Heart right ventricle (tissue), 16 donors: Measurements from ENCODE around the gene TMC3. TPM values are rescaled to one million over a fixed set of nuclear protein-coding genes. Genes with fewer than 3 reads are reported as not detected.

Experiments used
- ATAC-seq, 8 donors: fragments of 200-7000 bp; cut with Tn5 transposase; one replicate each; pipeline ENCODE4 v1.9.1; 2020; ENCODE audit warnings: mild to moderate bottlenecking in 8 of 8, moderate library complexity in 8 of 8, moderate number of reproducible peaks in 1 of 8
- DNase-seq, 2 donors: peaks; one replicate each; pipeline ENCODE4 v3.0.0-alpha.2; 2020
- H3K27ac ChIP-seq, 10 donors: fragments of 200-600 bp; sonication (generic) in 2 of 10; one replicate each; pipeline versions ENCODE4 v1.5.0 to v1.8.0; 2020 to 2022; ENCODE audit warnings: mild to moderate bottlenecking in 3 of 10
- H3K27me3 ChIP-seq, 7 donors: fragments of 200-600 bp; one replicate each; pipeline ENCODE4 v1.8.0; 2021 to 2022; ENCODE audit warnings: mild to moderate bottlenecking in 2 of 7
- H3K36me3 ChIP-seq, 9 donors: fragments of 200-600 bp; sonication (generic) in 1 of 9; one replicate each; pipeline versions ENCODE4 v1.5.0 to v1.8.0; 2020 to 2022; ENCODE audit warnings: mild to moderate bottlenecking in 2 of 9
- H3K4me1 ChIP-seq, 9 donors: fragments of 200-600 bp; sonication (generic) in 1 of 9; one replicate each; pipeline versions ENCODE4 v1.5.0 to v1.8.0; 2020 to 2022; ENCODE audit warnings: mild to moderate bottlenecking in 4 of 9
- H3K4me3 ChIP-seq, 10 donors: fragments of 200-600 bp; sonication (generic) in 2 of 10; one replicate each; pipeline versions ENCODE4 v1.5.0 to v1.8.0; 2020 to 2022; ENCODE audit warnings: mild to moderate bottlenecking in 7 of 10, moderate library complexity in 2 of 10
- H3K9me3 ChIP-seq, 11 donors: fragments of 200-600 bp in 10 of 11; sonication (generic) in 2 of 11; one replicate each; pipeline versions ENCODE4 v1.5.0 to v1.8.0; 2013 to 2022; ENCODE audit warnings: mild to moderate bottlenecking in 2 of 11, control low read depth in 1 of 11, moderate library complexity in 1 of 11
- CTCF ChIP-seq, 9 donors: fragments of 200-600 bp; sonication (generic) in 2 of 9; IDR thresholded peaks; one replicate each; pipeline versions ENCODE4 v1.5.0 to v1.8.0; 2021 to 2022; ENCODE audit warnings: antibody characterized with exemption in 9 of 9, mild to moderate bottlenecking in 5 of 9, moderate library complexity in 1 of 9
- WGBS, 2 donors: extraction: QIAGEN DNeasy Blood & Tissue Kit; methylation state at CpG; one replicate each; pipeline ENCODE4 v1.1.7; 2013; ENCODE audit warnings: inconsistent platforms in 1 of 2; 5-methylcytosine and 5-hydroxymethylcytosine counted together
- intact Hi-C, 10 donors: fragments of 100-400 bp; cut with DNase I; formaldehyde crosslinking; loops; one replicate each; pipeline versions ENCODE4 v1.11.1 to v1.14.2; 2022
- polyA plus RNA-seq, 2 donors: library from polyadenylated mRNA; stranded (reverse); fragments of 200-250 nt; gene quantifications; one replicate each; pipeline ENCODE4 v1.2.3, GENCODE V29; 2013
- total RNA-seq, 10 donors: library from RNA; stranded (reverse); fragmentation: NEBNext Ultra II Directional in 3 of 10; extraction: Animal tissue kit (Norgen Biotek cat#: 25700) in 3 of 10; gene quantifications; one replicate each; pipeline versions ENCODE4 v1.2.1 to v1.2.4, GENCODE V29; 2021 to 2023
- donor health status: Arrhythmogenic right ventricular cardiomyopathy.
- donor health status: ischemic (EF 13 %, LVEDD 7.1; RV severe dilation, severe dysfunction).
- donor health status: healthy with polysubstance abuse.
- donor health status: DM: no; HTN: yes; CAD: no.
- donor health status: DM: no; HTN: no; CAD: no.
- donor health status: ischemic (EF 25% LVEDD 6.9; RV normal size, moderate dysfunction).
- donor health status: ischemic (EF 25% LVEDD 5.7; RV mildly dilated, moderate dysfunction).
- donor health status: healthy.
- donor health status: DM: yes; HTN: yes; CAD: no.
- donor health status: Ischemic cardiomyopathy.
- donor health status: ischemic (EF 35%, LVEDD 5.7; RV mildly dilated, moderate dysfunction).
- donor health status: nonischemic (EF 11% LVEDD 7.7; RV severe dilation, severe dysfunction).
- donor health status: DM: yes; HTN: yes; CAD: no.
- donor health status: PGD.
- donor health status: ischemic (EF 29% LVEDD 5.4; RV normal size, mild dysfunction).
- donor health status: nonischemic (EF 23%, LVEDD 6.1; RV moderate dilation, normal function).

Gene TMC3
- total and polyA plus RNA-seq, 12 donors = under 0.01 TPM; not detected in 11

DNA sequence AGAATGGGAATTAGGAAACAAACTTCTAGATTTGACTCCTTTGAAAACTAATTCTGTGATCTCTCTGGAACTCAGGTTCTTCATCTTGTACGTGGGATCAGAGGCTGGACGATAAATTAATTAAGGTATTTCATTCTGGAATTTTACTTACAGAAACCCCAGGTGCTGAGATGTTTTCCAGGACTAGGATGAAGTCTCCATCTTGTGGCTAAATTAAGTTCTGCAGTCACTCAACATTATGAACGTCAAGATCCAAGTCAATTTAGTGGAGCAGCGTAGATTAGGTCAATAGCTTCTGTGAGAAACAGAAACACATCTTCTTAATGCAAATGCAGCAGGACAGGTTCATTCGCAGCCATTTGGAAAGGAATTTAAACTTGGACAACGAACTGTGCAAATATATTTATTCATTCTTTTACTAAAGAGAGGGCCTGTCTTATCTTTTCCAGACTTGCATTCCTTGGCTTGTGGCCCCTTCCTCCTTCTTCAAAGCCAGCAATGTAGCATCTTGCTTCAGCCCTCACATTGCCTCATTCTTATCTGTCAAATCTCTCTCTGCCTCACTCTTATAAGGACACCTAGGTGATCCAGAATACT lies 26.7 kb upstream of the TMC3 start:
- 27 to 31% methylated on average over 6 of the region's 6 CpGs for WGBS, 2 donors
- no peak overlapping the region for H3K4me3 ChIP-seq
- intact Hi-C loops = loop anchor here in 8 of 10 donors (1.0 to 5.0 kb wide), 3 partner anchors 123 to 126 kb away; no protein-coding TSS in a partner anchor
- H3K27me3 ChIP-seq = peaks cover 0 to 6% (median 0%) of the 10 kb centered on the region in 7 donors
- peak in 2 of 8 donors; percentile 38 to 44 for ATAC-seq
- peaks cover 0 to 6% (median 2%) of the 10 kb centered on the region in 11 donors for H3K9me3 ChIP-seq
- peak; percentile 58 to 85 (median 80) for TF ChIP-seq CTCF (IDR thresholded peaks at IDR 0.05)
- H3K36me3 ChIP-seq = no peaks in the 10 kb centered on the region
- DNase-seq = no peak
- no peak overlapping the region for H3K27ac ChIP-seq
- no peaks in the 10 kb centered on the region for H3K4me1 ChIP-seq

- 84 to 88% methylated on average over 5 of the region's 5 CpGs for WGBS, 2 donors
- intact Hi-C loops = loop anchor here in 1 of 10 donors (2.0 kb wide), 1 partner anchor 122 kb away; no protein-coding TSS in a partner anchor
- H3K27me3 ChIP-seq = peaks cover 0 to 6% (median 0%) of the 10 kb centered on the region in 7 donors
- no peak overlapping the region for H3K27ac ChIP-seq
- peaks cover 0 to 6% (median 2%) of the 10 kb centered on the region in 11 donors for H3K9me3 ChIP-seq
- DNase-seq = no peak
- no peaks in the 10 kb centered on the region for H3K36me3 ChIP-seq
- H3K4me3 ChIP-seq = no peak overlapping the region
- ATAC-seq = no peak
- TF ChIP-seq CTCF (IDR thresholded peaks at IDR 0.05) = no peak
- H3K4me1 ChIP-seq = no peaks in the 10 kb centered on the region
These were observed 25.0 kb upstream of the TMC3 start for GRCh38 chr15:81398910-81399551.

DNA sequence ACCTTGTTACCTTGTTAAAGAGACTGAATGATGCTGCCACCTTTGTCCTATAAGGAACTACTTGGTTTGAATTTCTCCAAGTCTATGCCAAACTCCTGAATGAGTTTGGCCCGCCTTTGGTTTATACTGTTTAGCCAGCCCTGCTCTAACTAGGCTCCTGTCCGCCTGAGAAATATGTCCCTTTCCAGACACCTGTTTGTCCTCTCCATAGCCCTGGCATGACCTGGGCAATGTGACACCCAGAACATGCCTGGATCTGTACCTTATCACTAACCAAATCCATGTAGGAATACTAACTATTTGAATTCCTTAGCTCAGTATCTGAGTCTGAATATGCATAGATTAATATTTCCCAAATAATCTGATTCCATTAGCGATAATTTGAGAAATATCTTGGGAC lies 24.4 kb upstream of the TMC3 start:
- no peak for TF ChIP-seq CTCF (IDR thresholded peaks at IDR 0.05)
- no peaks in the 10 kb centered on the region for H3K4me1 ChIP-seq
- DNase-seq (no peak), ATAC-seq (no peak)
- 95 to 97% methylated on average over 3 of the region's 3 CpGs for WGBS, 2 donors
- H3K27ac ChIP-seq = no peak overlapping the region
- peaks cover 0 to 6% (median 2%) of the 10 kb centered on the region in 11 donors for H3K9me3 ChIP-seq
- peaks cover 0 to 6% (median 0%) of the 10 kb centered on the region in 7 donors for H3K27me3 ChIP-seq
- H3K4me3 ChIP-seq = no peak overlapping the region
- H3K36me3 ChIP-seq = no peaks in the 10 kb centered on the region
- intact Hi-C loops = loop anchor here in 1 of 10 donors (2.0 kb wide), 1 partner anchor 122 kb away; no protein-coding TSS in a partner anchor

- no peak for ATAC-seq
- Histone ChIP-seq H3K9me3 (peaks cover 0 to 4% (median 0%) of the 10 kb centered on the region in 11 donors), H3K36me3 (no peaks in the 10 kb centered on the region), H3K27ac (no peak overlapping the region), H3K4me3 (no peak overlapping the region), H3K27me3 (no peaks in the 10 kb centered on the region), H3K4me1 (no peaks in the 10 kb centered on the region)
- intact Hi-C loops = no loop called here
- no peak for TF ChIP-seq CTCF (IDR thresholded peaks at IDR 0.05)
- no peak for DNase-seq
These were observed 20.6 kb upstream of the TMC3 start for GRCh38 chr15:81394603-81395002.
